ENCODE results near the gene SEC61A1.

The SEC61A1 gene

GRCh38 chr3:128051837-128052594 lies at the start of gene SEC61A1:
Gene SEC61A1, plus strand, starts transcription at chr3:128052437. Its CDS starts 116 bp downstream, at chr3:128052553.
- DNase-seq = peak; percentile 91

- no peak for DNase-seq
Observed at GRCh38 chr3:128004661-128005060, 47.6 kb upstream of the SEC61A1 start.

- DNase-seq = no peak
Observed at GRCh38 chr3:128006061-128007032, 45.9 kb upstream of the SEC61A1 start.

- no peak for DNase-seq
Observed at GRCh38 chr3:128007033-128007424, 45.2 kb upstream of the SEC61A1 start.

GRCh38 chr3:128009952-128010846 lies 42.0 kb upstream of the SEC61A1 start:
- DNase-seq = no peak

- DNase-seq = peak; percentile 33
Observed at GRCh38 chr3:128011140-128011539, 41.1 kb upstream of the SEC61A1 start.

- no peak for DNase-seq
Observed at GRCh38 chr3:128012050-128012449, 40.2 kb upstream of the SEC61A1 start.

- DNase-seq = no peak
Observed at GRCh38 chr3:128014548-128014947, 37.7 kb upstream of the SEC61A1 start.

- no peak for DNase-seq
Observed at GRCh38 chr3:128016502-128016901, 35.7 kb upstream of the SEC61A1 start.

- no peak for DNase-seq
Observed at GRCh38 chr3:128021768-128022372, 30.4 kb upstream of the SEC61A1 start.

GRCh38 chr3:128033102-128033501 lies 19.1 kb upstream of the SEC61A1 start:
- DNase-seq = no peak

GRCh38 chr3:128036119-128036518 lies 16.1 kb upstream of the SEC61A1 start:
- DNase-seq = no peak

GRCh38 chr3:128040041-128040440 lies 12.2 kb upstream of the SEC61A1 start:
- DNase-seq = no peak

- no peak for DNase-seq
Observed at GRCh38 chr3:128040660-128041059, 11.6 kb upstream of the SEC61A1 start.

- DNase-seq = no peak
Observed at GRCh38 chr3:128041344-128041743, 10.9 kb upstream of the SEC61A1 start.

- no peak for DNase-seq
Observed at GRCh38 chr3:128050597-128050996, 1.6 kb upstream of the SEC61A1 start.

- DNase-seq = no peak
Observed at GRCh38 chr3:128051459-128051836, 789 bp upstream of the SEC61A1 start.

- peak; percentile 38 for DNase-seq
Observed at GRCh38 chr3:128052595-128053351, 536 bp downstream of the SEC61A1 start.

- no peak for DNase-seq
Observed at GRCh38 chr3:128053614-128054013, 1.4 kb downstream of the SEC61A1 start.

- no peak for DNase-seq
Observed at GRCh38 chr3:128054367-128054766, 2.1 kb downstream of the SEC61A1 start.

- no peak for DNase-seq
Observed at GRCh38 chr3:128056258-128056657, 4.0 kb downstream of the SEC61A1 start.
